SK-MEL-5 (cell line): ENCODE results near the gene LRP4. TPM values are rescaled to one million over a fixed set of nuclear protein-coding genes. Genes with fewer than 3 reads are reported as not detected.

Source experiments
- DNase-seq: peaks from one replicate; pipeline ENCODE4 v3.0.0-alpha.2; 2016; ENCODE audit warnings: low read depth, low spot score
- in situ Hi-C: cut with HindIII; loops from 2 replicates; pipeline ENCODE4 v1.10.0; 2016; ENCODE audit warnings: low sequenced_read_pairs, high pct_unique_total_duplicates, low pct_unique_long_range_greater_than_20kb
- total RNA-seq: library from RNA; depleted of rRNA; stranded (reverse); fragments of >200 nt; shearing (Covaris generic); gene quantifications from 2 replicates; pipeline ENCODE4 v1.2.3, GENCODE V29; 2014; rRNA removed

The LRP4 gene
- total RNA-seq, 1 experiment from 2014 or later = 7.8 TPM

DNA sequence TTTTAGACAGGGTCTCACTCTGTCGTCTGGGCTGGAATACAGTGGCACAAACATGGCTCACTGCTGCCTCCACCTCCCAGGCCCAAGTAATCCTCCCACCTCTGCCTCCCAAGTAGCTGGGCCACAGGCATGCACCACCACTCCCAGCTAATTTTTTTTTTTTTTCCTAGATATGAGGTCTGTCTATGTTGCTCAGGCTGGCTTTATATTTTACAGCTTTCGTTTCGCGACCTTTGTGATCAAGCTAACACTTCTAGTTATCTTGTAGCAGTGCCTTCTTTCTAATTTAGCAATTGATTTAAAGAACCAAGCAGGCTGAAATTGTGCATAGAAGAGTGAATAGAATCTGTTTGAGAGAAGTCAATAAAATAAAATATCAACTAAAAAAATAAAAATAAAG lies 83.5 kb downstream of the LRP4 start:
- DNase-seq = no peak

GRCh38 chr11:46832511-46833214 lies 85.7 kb downstream of the LRP4 start:
- no peak for DNase-seq
- in situ Hi-C loops = no loop called here

More for the DNA sequence above, 83.5 kb downstream of the LRP4 start:
- in situ Hi-C loops = no loop called here

GRCh38 chr11:46827995-46828394 lies 90.4 kb downstream of the LRP4 start:
- DNase-seq = no peak
- in situ Hi-C loops = no loop called here

DNA sequence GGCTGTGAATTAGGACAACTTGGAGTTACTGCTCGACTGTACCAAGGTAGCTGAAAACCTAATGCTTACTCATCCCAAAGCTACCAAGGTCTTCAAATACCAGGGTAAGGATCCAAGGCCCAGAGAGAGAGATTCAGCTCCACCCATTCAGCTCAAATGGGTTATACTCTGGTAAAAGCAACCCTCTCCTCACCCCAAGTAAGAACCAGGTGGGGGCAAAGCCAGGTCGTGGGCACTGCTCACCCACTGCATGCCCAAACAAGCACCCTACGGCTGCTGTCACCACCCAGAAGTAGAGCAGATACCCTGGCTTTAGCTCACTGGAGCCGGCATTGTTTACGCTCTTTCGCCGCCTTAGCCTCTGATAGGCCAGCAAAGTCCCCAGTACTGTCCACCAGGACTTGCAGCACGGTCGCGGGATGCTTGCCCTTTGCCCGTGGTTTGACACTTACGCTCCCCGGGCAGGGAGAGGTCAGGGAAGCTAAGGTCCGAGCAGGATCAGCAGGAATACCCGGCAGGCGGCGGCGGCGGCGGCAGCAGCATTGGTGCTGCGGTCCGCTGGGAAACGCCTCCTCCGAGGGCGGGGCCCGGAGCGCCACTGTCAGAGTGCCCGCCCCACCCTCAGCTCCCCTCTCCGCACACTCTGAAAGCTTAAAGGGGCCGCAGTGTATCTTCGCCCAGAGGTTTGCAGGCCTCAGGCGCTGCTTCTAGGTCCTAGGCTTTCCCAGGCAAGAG lies 91.9 kb downstream of the LRP4 start:
- in situ Hi-C loops = no loop called here
- peak; percentile 79 for DNase-seq

- in situ Hi-C loops = no loop called here
Measured at GRCh38 chr11:46808799-46809431, 109.4 kb downstream of the LRP4 start.

More at GRCh38 chr11:46808799-46809431, 109.4 kb downstream of the LRP4 start:
- peak; percentile 72 for DNase-seq

Other genes with a start within 250 kb of the LRP4 start
- gene ARHGAP1, start 217.9 kb downstream of the LRP4 start, total RNA-seq = 18.4 TPM in 2 replicates
- gene ZNF408, start 217.5 kb downstream of the LRP4 start, total RNA-seq = 6.4 and 9.8 TPM in 2 replicates
- gene F2, start 199.3 kb downstream of the LRP4 start, total RNA-seq = not detected in 2 replicates
- gene CKAP5, start 72.3 kb downstream of the LRP4 start, total RNA-seq = 45.8 and 57.4 TPM in 2 replicates
- gene CSTPP1, start 18.2 kb upstream of the LRP4 start, total RNA-seq = 12.2 and 14.7 TPM in 2 replicates